ENCODE measurements around the gene CCR9. TPM values are rescaled to one million over a fixed set of nuclear protein-coding genes. Genes with fewer than 3 reads are reported as not detected.

The CCR9 gene
- total and polyA plus RNA-seq, 2 experiments from 2014 or later, result not detected

DNA sequence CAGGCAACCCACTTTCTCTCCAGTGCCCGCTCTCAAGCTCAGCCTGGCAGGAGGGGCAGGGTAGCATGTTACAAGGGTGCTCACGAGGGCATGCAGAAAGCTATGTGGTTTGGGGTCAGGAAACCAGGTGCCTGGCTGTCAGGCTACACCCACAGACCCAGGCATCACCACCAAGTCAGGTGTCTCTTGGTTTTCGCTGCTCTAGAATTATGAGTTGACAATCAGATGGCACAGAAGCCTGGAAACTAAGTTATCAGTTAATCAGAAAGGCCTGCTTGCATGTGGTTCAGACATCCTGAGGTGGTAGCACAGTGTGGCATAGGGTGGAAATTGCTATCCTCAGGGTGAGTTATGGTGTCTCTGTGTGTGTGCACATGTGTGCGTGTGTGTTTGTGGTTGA is 16.2 kb upstream of the CCR9 start:
- H3K4me3 ChIP-seq, result no peak overlapping the region
- no peak overlapping the region for H3K27ac ChIP-seq (ENCODE audit: low read depth)
- no peak for TF ChIP-seq ZNF114 (CRISPR knock-in tag; IDR thresholded peaks at IDR 0.05)
- no peak for TF ChIP-seq ZNF331 (CRISPR knock-in tag; IDR thresholded peaks at IDR 0.05; ENCODE audit: low read depth)
- no peak for TF ChIP-seq EZH2 (IDR thresholded peaks at IDR 0.05; ENCODE audit: low read depth, unreplicated experiment)
- no peak for TF ChIP-seq STAT1 (IDR thresholded peaks at IDR 0.05; ENCODE audit: unreplicated experiment)
- no peak for TF ChIP-seq EZH2phosphoT487 (IDR thresholded peaks at IDR 0.05; ENCODE audit: unreplicated experiment)
- TF ChIP-seq JUNB (IDR thresholded peaks at IDR 0.05; ENCODE audit: unreplicated experiment), result no peak
- TF ChIP-seq NANOG (IDR thresholded peaks at IDR 0.05; ENCODE audit: borderline replicate concordance), result no peak
- no peak for TF ChIP-seq CREB1 (CRISPR knock-in tag; IDR thresholded peaks at IDR 0.05; ENCODE audit: low read depth)
- TF ChIP-seq, protein P1, sequence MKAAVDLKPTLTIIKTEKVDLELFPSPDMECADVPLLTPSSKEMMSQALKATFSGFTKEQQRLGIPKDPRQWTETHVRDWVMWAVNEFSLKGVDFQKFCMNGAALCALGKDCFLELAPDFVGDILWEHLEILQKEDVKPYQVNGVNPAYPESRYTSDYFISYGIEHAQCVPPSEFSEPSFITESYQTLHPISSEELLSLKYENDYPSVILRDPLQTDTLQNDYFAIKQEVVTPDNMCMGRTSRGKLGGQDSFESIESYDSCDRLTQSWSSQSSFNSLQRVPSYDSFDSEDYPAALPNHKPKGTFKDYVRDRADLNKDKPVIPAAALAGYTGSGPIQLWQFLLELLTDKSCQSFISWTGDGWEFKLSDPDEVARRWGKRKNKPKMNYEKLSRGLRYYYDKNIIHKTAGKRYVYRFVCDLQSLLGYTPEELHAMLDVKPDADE (IDR thresholded peaks at IDR 0.05), result no peak
- TF ChIP-seq POLR2AphosphoS5 (IDR thresholded peaks at IDR 0.05; ENCODE audit: low read depth), result no peak
- TF ChIP-seq, protein P2, sequence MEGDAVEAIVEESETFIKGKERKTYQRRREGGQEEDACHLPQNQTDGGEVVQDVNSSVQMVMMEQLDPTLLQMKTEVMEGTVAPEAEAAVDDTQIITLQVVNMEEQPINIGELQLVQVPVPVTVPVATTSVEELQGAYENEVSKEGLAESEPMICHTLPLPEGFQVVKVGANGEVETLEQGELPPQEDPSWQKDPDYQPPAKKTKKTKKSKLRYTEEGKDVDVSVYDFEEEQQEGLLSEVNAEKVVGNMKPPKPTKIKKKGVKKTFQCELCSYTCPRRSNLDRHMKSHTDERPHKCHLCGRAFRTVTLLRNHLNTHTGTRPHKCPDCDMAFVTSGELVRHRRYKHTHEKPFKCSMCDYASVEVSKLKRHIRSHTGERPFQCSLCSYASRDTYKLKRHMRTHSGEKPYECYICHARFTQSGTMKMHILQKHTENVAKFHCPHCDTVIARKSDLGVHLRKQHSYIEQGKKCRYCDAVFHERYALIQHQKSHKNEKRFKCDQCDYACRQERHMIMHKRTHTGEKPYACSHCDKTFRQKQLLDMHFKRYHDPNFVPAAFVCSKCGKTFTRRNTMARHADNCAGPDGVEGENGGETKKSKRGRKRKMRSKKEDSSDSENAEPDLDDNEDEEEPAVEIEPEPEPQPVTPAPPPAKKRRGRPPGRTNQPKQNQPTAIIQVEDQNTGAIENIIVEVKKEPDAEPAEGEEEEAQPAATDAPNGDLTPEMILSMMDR (conservative IDR thresholded peaks at IDR 0.05; ENCODE audit: low read depth in 2 of 2), result no peak
- TF ChIP-seq, protein P3, sequence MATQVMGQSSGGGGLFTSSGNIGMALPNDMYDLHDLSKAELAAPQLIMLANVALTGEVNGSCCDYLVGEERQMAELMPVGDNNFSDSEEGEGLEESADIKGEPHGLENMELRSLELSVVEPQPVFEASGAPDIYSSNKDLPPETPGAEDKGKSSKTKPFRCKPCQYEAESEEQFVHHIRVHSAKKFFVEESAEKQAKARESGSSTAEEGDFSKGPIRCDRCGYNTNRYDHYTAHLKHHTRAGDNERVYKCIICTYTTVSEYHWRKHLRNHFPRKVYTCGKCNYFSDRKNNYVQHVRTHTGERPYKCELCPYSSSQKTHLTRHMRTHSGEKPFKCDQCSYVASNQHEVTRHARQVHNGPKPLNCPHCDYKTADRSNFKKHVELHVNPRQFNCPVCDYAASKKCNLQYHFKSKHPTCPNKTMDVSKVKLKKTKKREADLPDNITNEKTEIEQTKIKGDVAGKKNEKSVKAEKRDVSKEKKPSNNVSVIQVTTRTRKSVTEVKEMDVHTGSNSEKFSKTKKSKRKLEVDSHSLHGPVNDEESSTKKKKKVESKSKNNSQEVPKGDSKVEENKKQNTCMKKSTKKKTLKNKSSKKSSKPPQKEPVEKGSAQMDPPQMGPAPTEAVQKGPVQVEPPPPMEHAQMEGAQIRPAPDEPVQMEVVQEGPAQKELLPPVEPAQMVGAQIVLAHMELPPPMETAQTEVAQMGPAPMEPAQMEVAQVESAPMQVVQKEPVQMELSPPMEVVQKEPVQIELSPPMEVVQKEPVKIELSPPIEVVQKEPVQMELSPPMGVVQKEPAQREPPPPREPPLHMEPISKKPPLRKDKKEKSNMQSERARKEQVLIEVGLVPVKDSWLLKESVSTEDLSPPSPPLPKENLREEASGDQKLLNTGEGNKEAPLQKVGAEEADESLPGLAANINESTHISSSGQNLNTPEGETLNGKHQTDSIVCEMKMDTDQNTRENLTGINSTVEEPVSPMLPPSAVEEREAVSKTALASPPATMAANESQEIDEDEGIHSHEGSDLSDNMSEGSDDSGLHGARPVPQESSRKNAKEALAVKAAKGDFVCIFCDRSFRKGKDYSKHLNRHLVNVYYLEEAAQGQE (IDR thresholded peaks at IDR 0.05; ENCODE audit: unreplicated experiment), result no peak
- TF ChIP-seq, protein P4, sequence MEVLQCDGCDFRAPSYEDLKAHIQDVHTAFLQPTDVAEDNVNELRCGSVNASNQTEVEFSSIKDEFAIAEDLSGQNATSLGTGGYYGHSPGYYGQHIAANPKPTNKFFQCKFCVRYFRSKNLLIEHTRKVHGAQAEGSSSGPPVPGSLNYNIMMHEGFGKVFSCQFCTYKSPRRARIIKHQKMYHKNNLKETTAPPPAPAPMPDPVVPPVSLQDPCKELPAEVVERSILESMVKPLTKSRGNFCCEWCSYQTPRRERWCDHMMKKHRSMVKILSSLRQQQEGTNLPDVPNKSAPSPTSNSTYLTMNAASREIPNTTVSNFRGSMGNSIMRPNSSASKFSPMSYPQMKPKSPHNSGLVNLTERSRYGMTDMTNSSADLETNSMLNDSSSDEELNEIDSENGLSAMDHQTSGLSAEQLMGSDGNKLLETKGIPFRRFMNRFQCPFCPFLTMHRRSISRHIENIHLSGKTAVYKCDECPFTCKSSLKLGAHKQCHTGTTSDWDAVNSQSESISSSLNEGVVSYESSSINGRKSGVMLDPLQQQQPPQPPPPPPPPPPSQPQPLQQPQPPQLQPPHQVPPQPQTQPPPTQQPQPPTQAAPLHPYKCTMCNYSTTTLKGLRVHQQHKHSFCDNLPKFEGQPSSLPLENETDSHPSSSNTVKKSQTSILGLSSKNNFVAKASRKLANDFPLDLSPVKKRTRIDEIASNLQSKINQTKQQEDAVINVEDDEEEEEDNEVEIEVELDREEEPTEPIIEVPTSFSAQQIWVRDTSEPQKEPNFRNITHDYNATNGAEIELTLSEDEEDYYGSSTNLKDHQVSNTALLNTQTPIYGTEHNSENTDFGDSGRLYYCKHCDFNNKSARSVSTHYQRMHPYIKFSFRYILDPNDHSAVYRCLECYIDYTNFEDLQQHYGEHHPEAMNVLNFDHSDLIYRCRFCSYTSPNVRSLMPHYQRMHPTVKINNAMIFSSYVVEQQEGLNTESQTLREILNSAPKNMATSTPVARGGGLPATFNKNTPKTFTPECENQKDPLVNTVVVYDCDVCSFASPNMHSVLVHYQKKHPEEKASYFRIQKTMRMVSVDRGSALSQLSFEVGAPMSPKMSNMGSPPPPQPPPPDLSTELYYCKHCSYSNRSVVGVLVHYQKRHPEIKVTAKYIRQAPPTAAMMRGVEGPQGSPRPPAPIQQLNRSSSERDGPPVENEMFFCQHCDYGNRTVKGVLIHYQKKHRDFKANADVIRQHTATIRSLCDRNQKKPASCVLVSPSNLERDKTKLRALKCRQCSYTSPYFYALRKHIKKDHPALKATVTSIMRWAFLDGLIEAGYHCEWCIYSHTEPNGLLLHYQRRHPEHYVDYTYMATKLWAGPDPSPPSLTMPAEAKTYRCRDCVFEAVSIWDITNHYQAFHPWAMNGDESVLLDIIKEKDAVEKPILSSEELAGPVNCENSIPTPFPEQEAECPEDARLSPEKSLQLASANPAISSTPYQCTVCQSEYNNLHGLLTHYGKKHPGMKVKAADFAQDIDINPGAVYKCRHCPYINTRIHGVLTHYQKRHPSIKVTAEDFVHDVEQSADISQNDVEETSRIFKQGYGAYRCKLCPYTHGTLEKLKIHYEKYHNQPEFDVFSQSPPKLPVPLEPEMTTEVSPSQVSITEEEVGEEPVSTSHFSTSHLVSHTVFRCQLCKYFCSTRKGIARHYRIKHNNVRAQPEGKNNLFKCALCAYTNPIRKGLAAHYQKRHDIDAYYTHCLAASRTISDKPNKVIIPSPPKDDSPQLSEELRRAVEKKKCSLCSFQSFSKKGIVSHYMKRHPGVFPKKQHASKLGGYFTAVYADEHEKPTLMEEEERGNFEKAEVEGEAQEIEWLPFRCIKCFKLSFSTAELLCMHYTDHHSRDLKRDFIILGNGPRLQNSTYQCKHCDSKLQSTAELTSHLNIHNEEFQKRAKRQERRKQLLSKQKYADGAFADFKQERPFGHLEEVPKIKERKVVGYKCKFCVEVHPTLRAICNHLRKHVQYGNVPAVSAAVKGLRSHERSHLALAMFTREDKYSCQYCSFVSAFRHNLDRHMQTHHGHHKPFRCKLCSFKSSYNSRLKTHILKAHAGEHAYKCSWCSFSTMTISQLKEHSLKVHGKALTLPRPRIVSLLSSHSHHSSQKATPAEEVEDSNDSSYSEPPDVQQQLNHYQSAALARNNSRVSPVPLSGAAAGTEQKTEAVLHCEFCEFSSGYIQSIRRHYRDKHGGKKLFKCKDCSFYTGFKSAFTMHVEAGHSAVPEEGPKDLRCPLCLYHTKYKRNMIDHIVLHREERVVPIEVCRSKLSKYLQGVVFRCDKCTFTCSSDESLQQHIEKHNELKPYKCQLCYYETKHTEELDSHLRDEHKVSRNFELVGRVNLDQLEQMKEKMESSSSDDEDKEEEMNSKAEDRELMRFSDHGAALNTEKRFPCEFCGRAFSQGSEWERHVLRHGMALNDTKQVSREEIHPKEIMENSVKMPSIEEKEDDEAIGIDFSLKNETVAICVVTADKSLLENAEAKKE (CRISPR knock-in tag; IDR thresholded peaks at IDR 0.05), result no peak
- H3K36me3 ChIP-seq (ENCODE audit: insufficient read depth), result no peaks in the 10 kb centered on the region
- H3K79me2 ChIP-seq (replicated peaks; ENCODE audit: insufficient read depth), result no peaks in the 10 kb centered on the region
- DNase-seq (ENCODE audit: low spot score) (no peak), ATAC-seq (no peak)
- no peaks in the 10 kb centered on the region for H3K36me3 Mint-ChIP-seq (ENCODE audit: low read depth)
- H3K4me1 Mint-ChIP-seq, result peaks cover 14% of the 10 kb centered on the region
- H3K4me3 Mint-ChIP-seq, result no peak overlapping the region
- H4K20me1 ChIP-seq (replicated peaks; ENCODE audit: insufficient read depth), result no peaks in the 10 kb centered on the region
- H3K9me3 Mint-ChIP-seq, result no peaks in the 10 kb centered on the region
- H3K27ac Mint-ChIP-seq, result no peak overlapping the region
- H3K4me2 ChIP-seq, result no peak overlapping the region
- H3F3A ChIP-seq (replicated peaks; ENCODE audit: low read depth), result no peaks in the 10 kb centered on the region
- no peaks in the 10 kb centered on the region for H3K27me3 ChIP-seq (ENCODE audit: insufficient read depth)
- H3K9me2 ChIP-seq (ENCODE audit: insufficient read depth), result 0 out of 2 replicates have a peak, but pooled peaks cover 3% of the 10 kb centered on the region
- H2AFZ ChIP-seq, result no peak overlapping the region
- H3K4me1 ChIP-seq (ENCODE audit: insufficient read depth), result peaks cover 8% of the 10 kb centered on the region
- H3K27me3 Mint-ChIP-seq (ENCODE audit: insufficient read depth, low read depth, poor library complexity), result peaks cover 4% of the 10 kb centered on the region

Data from GM23338 (cell line).